ENCODE measurements around the gene AOC2. TPM values are rescaled to one million over a fixed set of nuclear protein-coding genes. Genes with fewer than 3 reads are reported as not detected.

AOC2 gene
- polyA plus RNA-seq, 1 of the 3 experiments (the other 2 are of a cell fraction): 0.33 TPM

DNA sequence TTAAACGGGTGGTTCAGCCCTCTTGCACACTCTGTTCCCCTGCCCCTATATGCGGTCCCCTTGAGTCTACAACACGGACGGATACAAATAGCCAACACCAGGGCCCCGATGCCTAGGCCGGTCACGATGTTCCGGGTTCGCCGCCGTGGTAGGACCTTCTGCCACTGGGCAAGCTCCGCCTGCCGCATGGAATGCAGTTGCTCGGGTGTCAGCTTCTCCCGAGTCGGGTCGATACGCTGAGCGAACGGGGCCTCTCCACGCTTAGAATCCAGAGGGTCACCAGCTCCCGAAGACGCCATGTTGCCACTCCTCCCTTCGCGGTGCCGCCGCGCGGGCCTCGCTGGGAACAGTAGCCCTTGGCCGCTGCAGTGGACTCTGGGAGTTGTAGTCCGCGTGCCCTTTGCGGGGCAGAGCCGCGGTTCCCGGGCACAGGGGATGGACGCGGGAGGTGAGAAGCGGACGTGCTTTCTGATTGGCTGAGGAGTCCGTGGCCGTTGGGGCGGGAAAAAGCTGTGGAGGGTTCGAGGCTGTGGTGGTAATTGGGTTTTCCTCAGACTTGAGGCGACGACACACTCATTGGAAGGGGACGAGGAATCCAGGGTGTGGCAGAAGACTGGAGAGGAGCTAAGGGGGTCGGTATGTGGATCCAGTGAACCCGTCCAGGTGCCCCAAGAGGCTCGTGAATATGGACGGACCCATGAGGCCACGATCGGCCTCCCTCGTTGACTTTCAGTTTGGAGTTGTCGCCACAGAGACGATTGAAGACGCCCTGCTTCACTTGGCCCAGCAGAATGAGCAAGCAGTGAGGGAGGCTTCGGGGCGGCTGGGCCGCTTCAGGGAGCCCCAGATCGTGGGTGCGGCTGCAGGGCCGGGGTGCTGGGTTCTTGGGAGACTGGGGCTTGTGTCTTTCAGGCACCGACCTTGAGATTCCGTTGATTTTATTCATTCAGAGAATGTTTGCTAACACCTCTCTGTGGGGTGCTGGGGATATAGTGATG lies 45.7 kb upstream of the AOC2 start, which contains the start of the genes CNTD1 and COA3:
Gene CNTD1 (plus strand): TSS at position 479 of the 998 bp plus-strand sequence. CDS start 207 bp downstream, at position 686.
Gene COA3 (minus strand): TSS at position 322 of the 998 bp plus-strand sequence. CDS start 23 bp downstream, at position 299.
- H3K4me3 ChIP-seq (ENCODE audit: low read depth in 2 of 2, low read length in 1 of 2): peak within 1 kb of the TSS; percentile 93 to 94
- H3K4me2 ChIP-seq: peak within 1 kb of the TSS; percentile 87
- no peaks in the 10 kb centered on the region for H3K27me3 ChIP-seq (ENCODE audit: insufficient read depth)
- peak; percentile 66; the same call in 1 of the 2 replicates for TF ChIP-seq TAF1 (IDR thresholded peaks at IDR 0.05; ENCODE audit: borderline replicate concordance, low read depth, low read length)
- peak; percentile 49; the same call in 1 of the 2 replicates for TF ChIP-seq GABPA (IDR thresholded peaks at IDR 0.05; ENCODE audit: low read depth)
- peak; percentile 53 for TF ChIP-seq ELF1 (IDR thresholded peaks at IDR 0.05)
- peak; percentile 49; the same call in 1 of the 2 replicates for TF ChIP-seq ZBTB33 (IDR thresholded peaks at IDR 0.05; ENCODE audit: borderline replicate concordance, low read depth)
- TF ChIP-seq RCOR1 (IDR thresholded peaks at IDR 0.05; ENCODE audit: low read length): 0 out of 2 replicates have a peak, but pooled peaks have one; percentile 15
- TF ChIP-seq MEF2A (IDR thresholded peaks at IDR 0.05; ENCODE audit: borderline replicate concordance, low read depth): no peak
- TF ChIP-seq, protein P1, sequence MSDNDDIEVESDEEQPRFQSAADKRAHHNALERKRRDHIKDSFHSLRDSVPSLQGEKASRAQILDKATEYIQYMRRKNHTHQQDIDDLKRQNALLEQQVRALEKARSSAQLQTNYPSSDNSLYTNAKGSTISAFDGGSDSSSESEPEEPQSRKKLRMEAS (IDR thresholded peaks at IDR 0.05; ENCODE audit: low read depth): peak; percentile 96
- no peak for TF ChIP-seq JUND (IDR thresholded peaks at IDR 0.05)
- no peak for TF ChIP-seq SMC3 (IDR thresholded peaks at IDR 0.05; ENCODE audit: low read depth, low read length)
- TF ChIP-seq POLR2AphosphoS5 (IDR thresholded peaks at IDR 0.05; ENCODE audit: low read depth, low read length): peak; percentile 74
- TF ChIP-seq NFIC (IDR thresholded peaks at IDR 0.05; ENCODE audit: borderline replicate concordance): no peak
- TF ChIP-seq MXI1 (IDR thresholded peaks at IDR 0.05; ENCODE audit: low read depth, low read length): peak; percentile 87
- TF ChIP-seq RFX5 (IDR thresholded peaks at IDR 0.05; ENCODE audit: low read length): no peak
- TF ChIP-seq SIN3A (IDR thresholded peaks at IDR 0.05; ENCODE audit: borderline replicate concordance, low read depth, low read length): peak; percentile 78
- TF ChIP-seq, protein P2, sequence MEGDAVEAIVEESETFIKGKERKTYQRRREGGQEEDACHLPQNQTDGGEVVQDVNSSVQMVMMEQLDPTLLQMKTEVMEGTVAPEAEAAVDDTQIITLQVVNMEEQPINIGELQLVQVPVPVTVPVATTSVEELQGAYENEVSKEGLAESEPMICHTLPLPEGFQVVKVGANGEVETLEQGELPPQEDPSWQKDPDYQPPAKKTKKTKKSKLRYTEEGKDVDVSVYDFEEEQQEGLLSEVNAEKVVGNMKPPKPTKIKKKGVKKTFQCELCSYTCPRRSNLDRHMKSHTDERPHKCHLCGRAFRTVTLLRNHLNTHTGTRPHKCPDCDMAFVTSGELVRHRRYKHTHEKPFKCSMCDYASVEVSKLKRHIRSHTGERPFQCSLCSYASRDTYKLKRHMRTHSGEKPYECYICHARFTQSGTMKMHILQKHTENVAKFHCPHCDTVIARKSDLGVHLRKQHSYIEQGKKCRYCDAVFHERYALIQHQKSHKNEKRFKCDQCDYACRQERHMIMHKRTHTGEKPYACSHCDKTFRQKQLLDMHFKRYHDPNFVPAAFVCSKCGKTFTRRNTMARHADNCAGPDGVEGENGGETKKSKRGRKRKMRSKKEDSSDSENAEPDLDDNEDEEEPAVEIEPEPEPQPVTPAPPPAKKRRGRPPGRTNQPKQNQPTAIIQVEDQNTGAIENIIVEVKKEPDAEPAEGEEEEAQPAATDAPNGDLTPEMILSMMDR (IDR thresholded peaks at IDR 0.05): no peak
- peak; percentile 81 for TF ChIP-seq CHD2 (IDR thresholded peaks at IDR 0.05; ENCODE audit: low read length, partially characterized antibody)
- TF ChIP-seq YY1 (IDR thresholded peaks at IDR 0.05; ENCODE audit: low read depth): peak; percentile 94
- H2AFZ ChIP-seq (ENCODE audit: low read depth): peak within 1 kb of the TSS; percentile 81; the same call in 1 of the 2 replicates
- no peaks in the 10 kb centered on the region for H3F3A ChIP-seq (replicated peaks; ENCODE audit: insufficient read depth)
- no peaks in the 10 kb centered on the region for H3K9me3 ChIP-seq
- DNase-seq: peak; percentile 97
- POLR2A ChIA-PET: interaction anchor here (0.6 to 1.3 kb wide), 4 partner anchors 18 to 25 kb away, joined by 3 to 4 read pairs (median 4); partner anchors contain the start of genes BECN1, VPS25 and WNK4
- CTCF ChIA-PET: interaction anchor here (0.7 to 2.2 kb wide), 6 partner anchors 11 to 221 kb away, joined by 3 to 7 read pairs (median 4); partner anchors contain the start of genes BECN1 and PSMC3IP
- H3K36me3 ChIP-seq (replicated peaks in 1 of 2; ENCODE audit: control insufficient read depth in 1 of 2, insufficient read depth in 2 of 2, low read length in 1 of 2): no peaks in the 10 kb centered on the region
- H3K4me1 ChIP-seq (ENCODE audit: control insufficient read depth in 1 of 2, insufficient read depth in 2 of 2, low read depth in 1 of 2, low read length in 1 of 2): peaks cover 7 to 15% of the 10 kb centered on the region in 2 experiments; a peak in 1 of 4 replicates
- H3K9me2 ChIP-seq: no peaks in the 10 kb centered on the region
- H3K9ac ChIP-seq: peak within 1 kb of the TSS; percentile 84
- H3K79me2 ChIP-seq (ENCODE audit: insufficient read depth): peaks cover 18% of the 10 kb centered on the region; the same call in 1 of the 2 replicates
- 45% methylated on average over 31 of the region's 66 CpGs for WGBS (ENCODE audit: low lambda C conversion rate)
- H4K20me1 ChIP-seq (ENCODE audit: insufficient read depth): no peaks in the 10 kb centered on the region
- peak within 1 kb of the TSS; percentile 36 to 65 for H3K27ac ChIP-seq (ENCODE audit: low read depth in 2 of 2, low read length in 1 of 2)
